Testis (tissue), 5 donors: Measurements from ENCODE around the gene TACC3. TPM values are rescaled to one million over a fixed set of nuclear protein-coding genes. Genes with fewer than 3 reads are reported as not detected.
A peak's percentile ranks its signal among the peaks of the same experiment; 100 is the strongest.

ENCODE experiments used
- DNase-seq: peaks from one replicate; pipeline ENCODE4 v3.0.0-alpha.2; 2019
- H3K27ac ChIP-seq, 2 donors: fragments of 200-600 bp; sonication (generic); one replicate each; pipeline ENCODE4 v1.5.1; 2019
- H3K27me3 ChIP-seq: fragments of 200-600 bp; sonication (generic); one replicate; pipeline ENCODE4 v1.5.1; 2019
- H3K36me3 ChIP-seq: fragments of 200-600 bp; sonication (generic); one replicate; pipeline ENCODE4 v1.5.1; 2017; ENCODE audit warnings: low read depth; ENCODE audit errors: missing control alignments
- H3K4me1 ChIP-seq: fragments of 200-600 bp; sonication (generic); one replicate; pipeline ENCODE4 v1.5.1; 2019
- H3K4me3 ChIP-seq, 2 donors: fragments of 200-600 bp; sonication (generic); one replicate each; pipeline ENCODE4 v1.5.1; 2017 to 2019
- H3K9me3 ChIP-seq: fragments of 200-600 bp; sonication (generic); one replicate; pipeline ENCODE4 v1.5.1; 2017
- POLR2A ChIP-seq: fragments of 450-650 bp; IDR thresholded peaks from one replicate; pipeline ENCODE4 v1.6.1; 2017; ENCODE audit warnings: antibody characterized with exemption, mild to moderate bottlenecking, moderate library complexity
- WGBS, 2 donors: methylation state at CpG; one replicate each; pipeline ENCODE4 v1.1.5; 2018; 5-methylcytosine and 5-hydroxymethylcytosine counted together
- intact Hi-C: fragments of 100-400 bp; cut with DNase I; formaldehyde crosslinking; loops from one replicate; pipeline ENCODE4 v1.15.1; 2023; ENCODE audit warnings: low total_unique reads
- long read RNA-seq, 2 donors: transcript quantifications; one replicate each; lab custom pipeline, GENCODE V29; 2026
- polyA plus RNA-seq: library from polyadenylated mRNA; stranded (reverse); fragments of 350-450 nt; fragmentation: Illumina TruSeq; extraction: RNeasy Lipid Tissue Mini Kit (QIAGEN cat#74804); gene quantifications from one replicate; pipeline ENCODE4 v1.2.3, GENCODE V29; 2014; ENCODE audit warnings: low read depth, low replicate concordance; ENCODE audit not compliant: insufficient read depth
- total RNA-seq, 2 donors: library from RNA; depleted of rRNA; stranded (reverse); fragments of >200 nt; gene quantifications; one replicate each; pipeline ENCODE4 v1.2.3, GENCODE V29; 2016
- TF ChIP-seq, protein P1 (sequence below), 3 experiments: fragments of 450-650 bp in 2 of 3; fragments of 200-600 bp in 1 of 3; sonication (generic) in 1 of 3; IDR thresholded peaks; one replicate each; pipeline ENCODE4 v1.5.1; 2016 to 2019; ENCODE audit warnings: antibody characterized with exemption in 3 of 3, mild to moderate bottlenecking in 2 of 3, moderate library complexity in 1 of 3

TACC3 gene
- total RNA-seq (100 to 1,000 TPM in 1 of 2 donors, 10 to 100 TPM in 1; 82.9 to 112 TPM), polyA plus RNA-seq (158 TPM)
- long read RNA-seq, donor 1, transcript TACC3-201 (16 exons, 2,781 nt) = major isoform, 5 of 7 reads
- long read RNA-seq, donor 1, partial matches to known transcripts = 0 of 7 reads
- long read RNA-seq, donor 1, other reads (novel, unspliced or antisense) = 0 of 7 reads
- long read RNA-seq, donor 2, transcript TACC3-201 (16 exons, 2,781 nt) = major isoform, 9 of 9 reads
- long read RNA-seq, donor 2, partial matches to known transcripts = 0 of 9 reads
- long read RNA-seq, donor 2, other reads (novel, unspliced or antisense) = 0 of 9 reads

DNA sequence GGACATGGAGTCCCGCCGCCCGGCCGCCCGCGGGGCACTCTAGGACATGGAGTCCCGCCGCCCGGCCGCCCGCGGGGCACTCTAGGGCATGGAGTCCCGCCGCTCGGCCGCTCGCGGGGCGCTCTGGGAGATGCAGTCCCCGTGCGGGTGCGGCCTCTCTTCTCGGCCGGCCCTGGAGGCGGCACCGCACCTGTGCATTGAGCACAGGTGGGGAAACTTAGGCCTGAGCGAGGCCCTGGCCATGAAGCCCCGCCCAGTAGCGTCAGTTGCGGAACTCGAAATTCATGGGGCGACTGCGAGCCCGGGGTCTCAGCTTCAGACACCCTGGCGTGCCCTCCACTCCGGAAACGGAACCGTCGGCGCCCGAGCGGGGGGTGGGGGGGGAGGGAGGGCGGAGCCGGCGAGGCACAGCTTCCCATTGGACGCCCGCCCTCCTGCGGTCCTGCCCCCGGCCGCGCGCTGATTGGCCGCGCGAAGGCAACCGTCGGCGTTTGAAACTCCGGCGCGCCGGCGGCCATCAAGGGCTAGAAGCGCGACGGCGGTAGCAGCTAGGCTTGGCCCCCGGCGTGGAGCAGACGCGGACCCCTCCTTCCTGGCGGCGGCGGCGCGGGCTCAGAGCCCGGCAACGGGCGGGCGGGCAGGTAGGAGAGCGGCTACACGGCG is at the start of gene TACC3, which contains the start of gene TMEM129:
Gene TACC3 (plus strand): TSS at position 519 of the 663 bp plus-strand sequence. CDS start 1,901 bp downstream, outside the sequence.
Gene TMEM129 (minus strand): TSS at position 321 of the 663 bp plus-strand sequence. CDS start 486 bp downstream, outside the sequence.
- Histone ChIP-seq H3K27ac (peak within 1 kb of the TSS; percentile 4 to 89), H3K36me3 (no peaks in the 10 kb centered on the region), H3K4me3 (peak within 1 kb of the TSS; percentile 67 to 71), H3K4me1 (peaks cover 16% of the 10 kb centered on the region), H3K9me3 (no peaks in the 10 kb centered on the region), H3K27me3 (no peaks in the 10 kb centered on the region)
- 1% methylated on average over 52 of the region's 83 CpGs; no CpG with 5 or more reads in 1 of the 2 donors for WGBS, 2 donors
- TF ChIP-seq, protein P1, sequence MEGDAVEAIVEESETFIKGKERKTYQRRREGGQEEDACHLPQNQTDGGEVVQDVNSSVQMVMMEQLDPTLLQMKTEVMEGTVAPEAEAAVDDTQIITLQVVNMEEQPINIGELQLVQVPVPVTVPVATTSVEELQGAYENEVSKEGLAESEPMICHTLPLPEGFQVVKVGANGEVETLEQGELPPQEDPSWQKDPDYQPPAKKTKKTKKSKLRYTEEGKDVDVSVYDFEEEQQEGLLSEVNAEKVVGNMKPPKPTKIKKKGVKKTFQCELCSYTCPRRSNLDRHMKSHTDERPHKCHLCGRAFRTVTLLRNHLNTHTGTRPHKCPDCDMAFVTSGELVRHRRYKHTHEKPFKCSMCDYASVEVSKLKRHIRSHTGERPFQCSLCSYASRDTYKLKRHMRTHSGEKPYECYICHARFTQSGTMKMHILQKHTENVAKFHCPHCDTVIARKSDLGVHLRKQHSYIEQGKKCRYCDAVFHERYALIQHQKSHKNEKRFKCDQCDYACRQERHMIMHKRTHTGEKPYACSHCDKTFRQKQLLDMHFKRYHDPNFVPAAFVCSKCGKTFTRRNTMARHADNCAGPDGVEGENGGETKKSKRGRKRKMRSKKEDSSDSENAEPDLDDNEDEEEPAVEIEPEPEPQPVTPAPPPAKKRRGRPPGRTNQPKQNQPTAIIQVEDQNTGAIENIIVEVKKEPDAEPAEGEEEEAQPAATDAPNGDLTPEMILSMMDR (IDR thresholded peaks at IDR 0.05) = no peak
- no peak for TF ChIP-seq POLR2A
- intact Hi-C loops = no loop called here
- DNase-seq = peak; percentile 96

DNA sequence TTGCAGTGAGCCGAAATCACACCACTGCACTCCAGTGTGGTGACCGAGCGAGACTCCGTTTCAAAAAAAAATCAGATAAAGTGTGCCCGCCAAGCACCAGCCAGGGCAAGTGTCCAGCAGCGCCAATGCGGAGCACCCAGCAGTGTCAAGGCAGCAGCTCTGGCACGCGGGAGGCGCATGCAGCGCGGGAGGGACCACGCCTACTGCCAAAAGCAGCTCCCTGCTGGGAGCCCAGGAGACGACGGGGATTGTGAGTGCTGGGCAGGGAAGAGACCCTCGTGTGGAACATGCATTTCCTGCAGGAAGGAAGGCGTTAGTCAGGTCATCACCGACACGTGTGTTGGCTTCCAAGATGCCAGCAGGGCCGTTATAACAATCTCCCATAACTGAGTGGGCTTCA is 47.6 kb upstream of the TACC3 start:
- no peak for TF ChIP-seq POLR2A
- TF ChIP-seq, protein P1 (IDR thresholded peaks at IDR 0.05) = no peak
- intact Hi-C loops = no loop called here
- Histone ChIP-seq H3K4me3 (no peak overlapping the region), H3K27me3 (no peaks in the 10 kb centered on the region), H3K36me3 (no peaks in the 10 kb centered on the region), H3K9me3 (no peaks in the 10 kb centered on the region), H3K4me1 (peaks cover 5% of the 10 kb centered on the region), H3K27ac (no peak overlapping the region)
- no peak for DNase-seq
- WGBS, 2 donors = 88 to 90% methylated on average over 20 of the region's 20 CpGs

DNA sequence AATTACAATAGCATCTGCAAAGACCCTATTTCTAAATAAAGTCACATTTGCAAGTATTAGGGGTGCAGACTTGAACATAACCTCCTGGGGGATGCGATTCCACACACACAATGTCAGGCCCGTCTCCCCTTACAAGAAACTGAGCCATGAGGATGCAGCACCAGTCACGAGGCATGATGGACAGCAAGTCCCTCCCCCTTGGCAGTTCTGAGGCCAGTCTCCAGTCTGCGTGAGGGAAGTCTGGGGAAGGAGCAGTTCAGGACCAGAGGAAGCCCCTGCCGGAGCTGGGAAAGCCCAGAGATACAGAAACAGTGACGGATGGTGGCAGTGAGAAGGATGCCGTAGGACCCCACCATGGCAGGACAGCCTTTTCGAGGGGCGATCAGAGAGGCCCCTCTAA is 46.6 kb upstream of the TACC3 start:
- no peak overlapping the region for H3K4me3 ChIP-seq
- WGBS, 2 donors = 71 to 73% methylated on average over 9 of the region's 9 CpGs
- DNase-seq = no peak
- no peaks in the 10 kb centered on the region for H3K27me3 ChIP-seq
- TF ChIP-seq, protein P1 (IDR thresholded peaks at IDR 0.05) = no peak
- no peaks in the 10 kb centered on the region for H3K36me3 ChIP-seq
- no peaks in the 10 kb centered on the region for H3K4me1 ChIP-seq
- H3K9me3 ChIP-seq = no peaks in the 10 kb centered on the region
- intact Hi-C loops = no loop called here
- no peak overlapping the region for H3K27ac ChIP-seq

DNA sequence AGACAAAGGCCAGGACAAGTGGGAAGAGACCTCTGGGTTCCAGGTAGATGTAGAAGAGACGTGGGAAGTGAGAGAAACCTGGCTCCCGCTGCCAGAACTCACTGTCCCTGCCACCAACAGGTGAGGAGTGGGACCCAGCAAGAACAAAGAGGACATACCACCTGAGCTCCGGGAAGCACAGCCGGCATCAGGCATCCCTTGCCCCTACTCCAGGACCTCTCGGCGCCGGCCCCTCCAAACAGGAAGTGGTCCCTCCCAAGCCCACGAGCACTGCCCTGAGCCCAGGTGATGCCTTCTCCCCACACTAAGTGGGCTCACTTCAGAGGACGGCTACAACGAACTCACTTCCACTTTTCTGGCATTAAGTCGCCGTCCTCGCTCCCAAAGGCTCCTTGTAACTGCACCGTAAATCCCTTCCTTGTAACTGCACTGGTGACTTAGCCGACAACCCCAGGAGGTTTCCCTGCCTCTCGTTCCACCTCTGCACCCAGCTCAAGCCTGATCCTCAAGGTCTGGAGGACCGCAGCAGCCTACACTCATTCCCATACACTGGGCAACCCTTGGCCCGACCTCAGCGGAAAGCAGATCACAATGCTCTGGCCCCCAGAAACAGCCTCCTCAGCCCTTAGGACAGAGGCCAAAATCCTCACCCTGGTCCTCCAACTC is 46.1 kb upstream of the TACC3 start:
- no peaks in the 10 kb centered on the region for H3K9me3 ChIP-seq
- no peak for DNase-seq
- no peaks in the 10 kb centered on the region for H3K4me1 ChIP-seq
- intact Hi-C loops = no loop called here
- no peak overlapping the region for H3K4me3 ChIP-seq
- WGBS, 2 donors = 89 to 91% methylated on average over 19 of the region's 19 CpGs
- no peaks in the 10 kb centered on the region for H3K27me3 ChIP-seq
- no peak overlapping the region for H3K27ac ChIP-seq
- H3K36me3 ChIP-seq = no peaks in the 10 kb centered on the region
- TF ChIP-seq, protein P1 (IDR thresholded peaks at IDR 0.05) = no peak
- no peak for TF ChIP-seq POLR2A
